CD4-positive, alpha-beta T cell (primary cell): Measurements from ENCODE around the gene GALK1. TPM values are rescaled to one million over a fixed set of nuclear protein-coding genes. Genes with fewer than 3 reads are reported as not detected.

ENCODE experiments used
- ATAC-seq: fragments of 200-7000 bp; cut with Tn5 transposase; one replicate; pipeline ENCODE4 v1.10.0; 2022; ENCODE audit warnings: mild to moderate bottlenecking; ENCODE audit not compliant: poor library complexity
- CTCF ChIA-PET: fragments of 350-600 bp; sonication (Branson Sonifier 250); formaldehyde crosslinking; loops from one replicate; lab custom pipeline; 2021; ENCODE audit warnings: antibody characterized with exemption, inconsistent platforms; lab: Charles Lee
- POLR2A ChIA-PET: fragments of 350-600 bp; sonication (Branson Sonifier 250); formaldehyde crosslinking; loops from one replicate; lab custom pipeline; 2021; ENCODE audit warnings: antibody characterized with exemption, inconsistent platforms; lab: Charles Lee
- DNase-seq, 14 experiments: peaks; one replicate each; pipeline ENCODE4 v3.0.0-alpha.2; 2013 to 2020; ENCODE audit warnings: mixed read lengths in 2 of 14
- H3K27ac ChIP-seq, 2 donors: one replicate each; pipeline versions ENCODE4 v1.5.1 to v1.7.0; 2013; ENCODE audit warnings: low read length in 2 of 2, low read depth in 1 of 2, mild to moderate bottlenecking in 1 of 2
- H3K27me3 ChIP-seq, 2 experiments: 1 replicate in 1 of 2; 2 replicates in 1 of 2; pipeline versions ENCODE4 v1.6.1 to v1.7.0; 2013; ENCODE audit warnings: low read length in 2 of 2, control low read depth in 1 of 2, mild to moderate bottlenecking in 1 of 2, moderate library complexity in 1 of 2; ENCODE audit not compliant: insufficient read depth in 2 of 2, control insufficient read depth in 1 of 2
- H3K36me3 ChIP-seq: one replicate; pipeline ENCODE4 v1.6.1; 2013; ENCODE audit warnings: low read length, control low read depth; ENCODE audit not compliant: insufficient read depth
- H3K4me1 ChIP-seq: one replicate; pipeline ENCODE4 v1.6.1; 2013; ENCODE audit warnings: low read length, control low read depth; ENCODE audit not compliant: insufficient read depth
- H3K4me3 ChIP-seq: one replicate; pipeline ENCODE4 v1.5.1; 2013; ENCODE audit warnings: mild to moderate bottlenecking, low read length, moderate library complexity
- H3K9me3 ChIP-seq, 2 experiments: 1 replicate in 1 of 2; 2 replicates in 1 of 2; pipeline versions ENCODE4 v1.6.1 to v1.7.0; 2013; ENCODE audit warnings: low read length in 2 of 2, mild to moderate bottlenecking in 2 of 2, control low read depth in 1 of 2, moderate library complexity in 1 of 2; ENCODE audit not compliant: control insufficient read depth in 1 of 2, insufficient read depth in 1 of 2
- H3K27ac Mint-ChIP-seq: one replicate; pipeline ENCODE4 v1.8.0; 2020; ENCODE audit warnings: mixed read lengths
- H3K27me3 Mint-ChIP-seq: one replicate; pipeline ENCODE4 v1.8.0; 2021; ENCODE audit warnings: mixed read lengths
- H3K36me3 Mint-ChIP-seq: one replicate; pipeline ENCODE4 v1.8.0; 2021; ENCODE audit warnings: low read depth, mixed read lengths
- H3K4me1 Mint-ChIP-seq: one replicate; pipeline ENCODE4 v1.8.0; 2021; ENCODE audit warnings: low read depth, mixed read lengths
- H3K4me3 Mint-ChIP-seq: one replicate; pipeline ENCODE4 v1.8.0; 2020; ENCODE audit warnings: mild to moderate bottlenecking, mixed read lengths
- H3K9me3 Mint-ChIP-seq: one replicate; pipeline ENCODE4 v1.8.0; 2020; ENCODE audit warnings: mixed read lengths
- CTCF ChIP-seq: fragments of 200-600 bp; IDR thresholded peaks from one replicate; pipeline ENCODE4 v1.8.0; 2022; ENCODE audit warnings: antibody characterized with exemption, mild to moderate bottlenecking
- intact Hi-C, 2 experiments: fragments of 100-400 bp; cut with DNase I in 1 of 2; cut with micrococcal nuclease in 1 of 2; formaldehyde crosslinking; loops; one replicate each; pipeline versions ENCODE4 v1.15.1 to v1.9.0; 2023 to 2025; cut with DNase I, micrococcal nuclease
- microRNA-seq: library from miRNA; unstranded; fragments of <30 nt; microRNA quantifications from one replicate; pipeline ENCODE4 v1.2.0, GENCODE V29; 2021; ENCODE audit warnings: borderline microRNAs expressed, borderline replicate concordance
- total RNA-seq, 174 experiments: library from RNA in 2 of 174; stranded (reverse) in 2 of 174; gene quantifications; one replicate each; pipeline ENCODE4 v1.2.3 and lab custom pipeline; 2021 to 2026

The GALK1 gene
- total RNA-seq, 2 experiments from 2014 or later = 5.9 to 6.0 TPM

- Histone ChIP-seq H3K27ac (no peak within 1 kb of the TSS), H3K4me1 (peaks cover 12% of the 10 kb centered on the region), H3K9me3 (no peaks in the 10 kb centered on the region), H3K27me3 (no peaks in the 10 kb centered on the region), H3K36me3 (no peaks in the 10 kb centered on the region), H3K4me3 (peak within 1 kb of the TSS; percentile 41)
- intact Hi-C loops = no loop called here
- H3K27ac Mint-ChIP-seq = peak within 1 kb of the TSS; percentile 24
- no peaks in the 10 kb centered on the region for H3K36me3 Mint-ChIP-seq
- POLR2A ChIA-PET = interaction anchor here (0.6 to 2.0 kb wide), 4 partner anchors 32 to 59 kb away, joined by 3 to 7 read pairs (median 4); partner anchors contain the start of genes RECQL5 and SAP30BP
- no peaks in the 10 kb centered on the region for H3K9me3 Mint-ChIP-seq
- peak within 1 kb of the TSS; percentile 81 for H3K4me3 Mint-ChIP-seq
- TF ChIP-seq CTCF = no peak
- peaks cover 4% of the 10 kb centered on the region for H3K4me1 Mint-ChIP-seq
- CTCF ChIA-PET = interaction anchor here (0.6 to 1.8 kb wide), 4 partner anchors 29 to 346 kb away, joined by 3 to 4 read pairs (median 3); no protein-coding TSS in a partner anchor
- peak; percentile 98 for ATAC-seq
- H3K27me3 Mint-ChIP-seq = peaks cover 7% of the 10 kb centered on the region
- DNase-seq = peak; percentile 45 to 89 (median 68)
Observed at GRCh38 chr17:75720656-75721462, 44.1 kb downstream of the GALK1 start, which contains the start of gene ITGB4. TSS of gene ITGB4 (plus strand) at chr17:75721459. CDS start at chr17:75724704, 3,245 bp downstream.

- DNase-seq = no peak
- Histone ChIP-seq H3K27ac (no peak overlapping the region), H3K9me3 (no peaks in the 10 kb centered on the region), H3K4me1 (peaks cover 12% of the 10 kb centered on the region), H3K36me3 (no peaks in the 10 kb centered on the region), H3K4me3 (no peak overlapping the region), H3K27me3 (no peaks in the 10 kb centered on the region)
- CTCF ChIA-PET = no interaction called here
- H3K27ac Mint-ChIP-seq = no peak overlapping the region
- H3K4me1 Mint-ChIP-seq = peaks cover 4% of the 10 kb centered on the region
- TF ChIP-seq CTCF = no peak
- intact Hi-C loops = no loop called here
- no peaks in the 10 kb centered on the region for H3K36me3 Mint-ChIP-seq
- H3K27me3 Mint-ChIP-seq = peaks cover 8% of the 10 kb centered on the region
- no peak overlapping the region for H3K4me3 Mint-ChIP-seq
- POLR2A ChIA-PET = interaction anchor here (2.0 kb wide), 1 partner anchor 53 kb away, joined by 7 read pairs; the partner anchor contains the start of genes RECQL5 and SAP30BP
- no peak for ATAC-seq
- no peaks in the 10 kb centered on the region for H3K9me3 Mint-ChIP-seq
Observed at GRCh38 chr17:75719732-75720131, 45.3 kb downstream of the GALK1 start.

- Mint-ChIP-seq H3K27me3 (peaks cover 12% of the 10 kb centered on the region), H3K36me3 (peaks cover 14% of the 10 kb centered on the region), H3K27ac (no peak overlapping the region), H3K9me3 (no peaks in the 10 kb centered on the region), H3K4me1 (no peaks in the 10 kb centered on the region), H3K4me3 (no peak overlapping the region)
- H3K9me3 ChIP-seq = no peaks in the 10 kb centered on the region
- H3K27me3 ChIP-seq = no peaks in the 10 kb centered on the region
- POLR2A ChIA-PET = no interaction called here
- CTCF ChIA-PET = interaction anchor here (1.1 kb wide), 1 partner anchor 36 kb away, joined by 4 read pairs; no protein-coding TSS in a partner anchor
- ATAC-seq (no peak), DNase-seq (no peak)
- H3K4me3 ChIP-seq = no peak overlapping the region
- TF ChIP-seq CTCF = no peak
- intact Hi-C loops = no loop called here
- peaks cover 6% of the 10 kb centered on the region for H3K36me3 ChIP-seq
- no peaks in the 10 kb centered on the region for H3K4me1 ChIP-seq
- H3K27ac ChIP-seq = no peak overlapping the region
Observed at GRCh38 chr17:75712446-75712845, 52.5 kb downstream of the GALK1 start.

Small RNA genes lying within 50 kb of the gene (microRNA-seq; reads per million reads assigned to microRNA genes)
- gene MIR4738 = not detected

Other genes with a start within 250 kb of the GALK1 start
- under 1 TPM; 0.17 to 0.25 TPM for gene CASKIN2, start 249.7 kb downstream of the GALK1 start, total RNA-seq
- 10 to 100 TPM; 73.3 to 78.7 TPM for gene TSEN54, start 248.7 kb downstream of the GALK1 start, total RNA-seq
- 10 to 100 TPM; 31.2 to 34.2 TPM for gene LLGL2, start 239.5 kb downstream of the GALK1 start, total RNA-seq
- 100 to 1,000 TPM; 202 to 209 TPM for gene MYO15B, start 177.4 kb downstream of the GALK1 start, total RNA-seq
- 1 to 10 TPM in 1 of 2 experiments, under 1 TPM in 1; 0.75 to 1.3 TPM for gene SMIM5, start 131.8 kb downstream of the GALK1 start, total RNA-seq
- gene RECQL5, start 98.0 kb downstream of the GALK1 start, total RNA-seq = 10 to 100 TPM; 16.4 to 17.7 TPM
- gene SAP30BP, start 97.9 kb downstream of the GALK1 start, total RNA-seq = 100 to 1,000 TPM; 209 to 227 TPM
- gene ITGB4, start 43.7 kb downstream of the GALK1 start, total RNA-seq = 1 to 10 TPM in 1 of 2 experiments, under 1 TPM in 1; 0.81 to 1.3 TPM
- gene UNK, start 19.6 kb upstream of the GALK1 start, total RNA-seq = 10 to 100 TPM; 33.7 to 36.1 TPM
- 100 to 1,000 TPM; 110 to 112 TPM for gene UNC13D, start 79.2 kb upstream of the GALK1 start, total RNA-seq
- gene WBP2, start 90.1 kb upstream of the GALK1 start, total RNA-seq = 100 to 1,000 TPM in 1 of 2 experiments, 10 to 100 TPM in 1; 98.5 to 114 TPM
- gene TRIM47, start 113.4 kb upstream of the GALK1 start, total RNA-seq = 1 to 10 TPM; 2.3 to 2.8 TPM
- gene TRIM65, start 131.8 kb upstream of the GALK1 start, total RNA-seq = 10 to 100 TPM in 1 of 2 experiments, 1 to 10 TPM in 1; 9.9 to 11.7 TPM
- 100 to 1,000 TPM; 146 to 147 TPM for gene MRPL38, start 139.7 kb upstream of the GALK1 start, total RNA-seq
- 10 to 100 TPM; 21.2 to 23.9 TPM for gene FBF1, start 175.8 kb upstream of the GALK1 start, total RNA-seq
- gene ACOX1, start 214.0 kb upstream of the GALK1 start, total RNA-seq = 10 to 100 TPM; 14.5 to 17.9 TPM
- gene TEN1, start 214.0 kb upstream of the GALK1 start, total RNA-seq = 10 to 100 TPM; 13.0 to 13.8 TPM
- 1 to 10 TPM; 3.9 to 4.9 TPM for gene CDK3, start 235.7 kb upstream of the GALK1 start, total RNA-seq